Skeletal muscle tissue (tissue), 4 donors: ENCODE results near the gene STIM2. TPM values are rescaled to one million over a fixed set of nuclear protein-coding genes. Genes with fewer than 3 reads are reported as not detected.

Experiments
- H3K27ac ChIP-seq: one replicate; pipeline ENCODE4 v1.7.0; 2013; ENCODE audit warnings: mild to moderate bottlenecking, low read depth, low read length, inconsistent platforms
- H3K27me3 ChIP-seq, 3 donors: one replicate each; pipeline ENCODE4 v1.7.0; 2013; ENCODE audit warnings: low read length in 3 of 3; ENCODE audit not compliant: control insufficient read depth in 3 of 3, insufficient read depth in 3 of 3
- H3K36me3 ChIP-seq, 3 donors: one replicate each; pipeline ENCODE4 v1.7.0; 2013; ENCODE audit warnings: low read length in 3 of 3; ENCODE audit not compliant: control insufficient read depth in 3 of 3, insufficient read depth in 3 of 3
- H3K4me1 ChIP-seq, 3 donors: one replicate each; pipeline ENCODE4 v1.7.0; 2013; ENCODE audit warnings: low read length in 3 of 3, mild to moderate bottlenecking in 3 of 3; ENCODE audit not compliant: control insufficient read depth in 3 of 3, insufficient read depth in 3 of 3
- H3K4me3 ChIP-seq, 3 donors: one replicate each; pipeline ENCODE4 v1.7.0; 2013; ENCODE audit warnings: low read length in 3 of 3
- H3K9ac ChIP-seq, 3 donors: one replicate each; pipeline ENCODE4 v1.7.0; 2013; ENCODE audit warnings: low read length in 3 of 3, mild to moderate bottlenecking in 3 of 3, moderate library complexity in 2 of 3, low read depth in 1 of 3
- H3K9me3 ChIP-seq, 3 donors: one replicate each; pipeline ENCODE4 v1.7.0; 2013; ENCODE audit warnings: low read length in 3 of 3; ENCODE audit not compliant: control insufficient read depth in 3 of 3
- total RNA-seq: library from RNA; depleted of rRNA; stranded (reverse); fragments of >200 nt; gene quantifications from one replicate; pipeline ENCODE4 v1.2.3, GENCODE V29; 2014
- donor health status: Osteomylitis.

The STIM2 gene
- total RNA-seq, 1 donor from 2014 or later: 16.2 TPM

DNA sequence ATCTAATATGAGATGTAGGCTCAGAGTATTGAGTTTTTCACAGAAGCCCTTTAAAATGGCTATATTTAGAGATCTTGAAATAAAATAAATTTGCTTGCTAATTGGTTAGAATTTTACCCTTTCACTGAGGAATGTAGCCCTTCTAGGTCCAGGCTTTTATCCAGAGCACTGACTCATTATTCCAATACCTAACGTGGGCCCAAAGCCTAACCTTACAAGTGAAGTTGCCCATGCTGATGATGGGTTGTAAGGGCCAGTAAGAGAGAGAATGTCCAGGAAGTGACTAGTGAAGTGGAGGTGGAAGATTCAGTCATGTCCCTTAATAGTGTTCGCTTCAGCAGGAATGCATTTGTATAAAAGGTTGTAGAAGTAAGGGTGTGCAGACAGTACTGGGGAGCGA lies 155.9 kb downstream of the STIM2 start:
- H3K36me3 ChIP-seq: peaks cover 9 to 11% (median 10%) of the 10 kb centered on the region in 3 donors
- no peaks in the 10 kb centered on the region for H3K27me3 ChIP-seq
- H3K9me3 ChIP-seq: no peaks in the 10 kb centered on the region
- H3K4me3 ChIP-seq: no peak overlapping the region
- H3K27ac ChIP-seq: no peak overlapping the region
- H3K4me1 ChIP-seq: no peaks in the 10 kb centered on the region
- no peak overlapping the region for H3K9ac ChIP-seq

DNA sequence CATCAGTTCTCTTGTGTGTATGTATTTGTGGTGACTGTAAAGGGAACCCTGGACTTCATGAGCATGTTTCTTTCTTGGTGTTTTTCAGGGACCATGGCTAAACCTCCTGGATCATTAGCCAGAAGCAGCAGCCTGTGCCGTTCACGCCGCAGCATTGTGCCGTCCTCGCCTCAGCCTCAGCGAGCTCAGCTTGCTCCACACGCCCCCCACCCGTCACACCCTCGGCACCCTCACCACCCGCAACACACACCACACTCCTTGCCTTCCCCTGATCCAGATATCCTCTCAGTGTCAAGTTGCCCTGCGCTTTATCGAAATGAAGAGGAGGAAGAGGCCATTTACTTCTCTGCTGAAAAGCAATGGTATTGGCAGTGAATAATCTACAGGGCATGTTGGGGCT lies 157.0 kb downstream of the STIM2 start:
- Histone ChIP-seq H3K9ac (no peak overlapping the region), H3K27ac (no peak overlapping the region), H3K9me3 (no peaks in the 10 kb centered on the region), H3K27me3 (no peaks in the 10 kb centered on the region), H3K4me3 (no peak overlapping the region), H3K4me1 (no peaks in the 10 kb centered on the region), H3K36me3 (peaks cover 9 to 13% (median 12%) of the 10 kb centered on the region in 3 donors)

DNA sequence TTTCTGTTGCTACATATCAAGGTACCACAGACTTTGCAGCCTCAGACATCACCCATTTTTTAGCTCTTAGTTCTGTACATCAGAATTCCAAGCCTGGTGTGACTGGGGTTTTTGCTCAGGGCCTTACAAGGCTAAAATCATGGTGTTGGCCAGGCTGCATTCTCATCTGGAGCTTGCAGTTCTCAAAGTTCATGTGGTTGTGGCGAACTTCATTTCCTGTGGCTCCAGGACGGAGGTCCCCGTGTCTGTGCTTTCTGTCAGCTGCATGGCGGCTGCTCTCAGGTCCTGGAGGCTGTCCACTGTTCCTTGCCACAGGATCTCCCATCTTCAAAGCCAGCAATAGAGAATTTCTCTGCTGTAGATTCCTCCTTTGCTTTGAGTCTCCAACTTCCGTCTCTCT lies 157.4 kb downstream of the STIM2 start:
- H3K4me1 ChIP-seq: no peaks in the 10 kb centered on the region
- H3K9me3 ChIP-seq: no peaks in the 10 kb centered on the region
- H3K4me3 ChIP-seq: no peak overlapping the region
- H3K27ac ChIP-seq: no peak overlapping the region
- H3K36me3 ChIP-seq: peaks cover 9 to 18% (median 12%) of the 10 kb centered on the region in 3 donors
- no peaks in the 10 kb centered on the region for H3K27me3 ChIP-seq
- H3K9ac ChIP-seq: no peak overlapping the region

DNA sequence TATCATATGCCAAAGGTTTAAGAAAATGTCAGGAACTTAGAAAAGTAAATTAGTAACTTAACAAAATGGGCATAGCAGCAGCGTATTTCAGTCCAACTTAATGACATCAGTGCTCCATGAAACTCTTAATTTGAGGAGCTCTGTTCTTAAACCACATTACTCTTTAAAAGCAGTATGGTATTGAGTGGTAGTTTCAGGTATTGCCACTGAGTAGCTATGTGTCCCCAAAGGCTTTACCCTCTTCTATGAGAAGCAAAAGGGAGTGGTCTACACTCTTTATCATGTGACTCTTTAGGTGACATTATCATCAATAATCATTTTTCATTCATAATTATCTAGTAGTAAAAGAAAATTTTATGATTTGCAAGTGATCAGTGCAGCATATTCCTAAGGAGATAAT lies 158.3 kb downstream of the STIM2 start:
- H3K9me3 ChIP-seq: no peaks in the 10 kb centered on the region
- H3K27ac ChIP-seq: no peak overlapping the region
- no peak overlapping the region for H3K4me3 ChIP-seq

DNA sequence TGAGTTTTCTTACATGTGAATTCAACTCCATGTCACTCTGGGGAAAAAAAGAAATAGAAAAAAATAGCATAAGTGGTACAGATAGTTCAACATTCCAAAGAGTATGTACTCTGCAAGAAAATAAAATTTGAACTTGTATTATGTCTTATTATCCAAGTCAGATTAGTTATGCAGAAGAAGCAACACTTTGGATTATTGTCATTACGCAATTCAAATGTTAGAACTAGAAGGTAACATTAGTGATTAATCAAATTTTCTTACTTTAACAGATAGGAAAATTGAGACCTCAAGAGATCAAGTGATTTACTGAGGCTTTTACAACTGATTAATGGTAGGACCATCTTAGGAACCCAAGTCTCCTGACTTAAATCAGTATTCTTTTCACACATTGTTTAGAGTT lies 159.1 kb downstream of the STIM2 start:
- H3K9ac ChIP-seq: no peak overlapping the region
- peaks cover 9 to 18% (median 12%) of the 10 kb centered on the region in 3 donors for H3K36me3 ChIP-seq
- no peak overlapping the region for H3K27ac ChIP-seq
- H3K27me3 ChIP-seq: no peaks in the 10 kb centered on the region
- H3K4me1 ChIP-seq: no peaks in the 10 kb centered on the region
- H3K9me3 ChIP-seq: no peaks in the 10 kb centered on the region
- no peak overlapping the region for H3K4me3 ChIP-seq

More for the DNA sequence above, 158.3 kb downstream of the STIM2 start:
- Histone ChIP-seq H3K27me3 (no peaks in the 10 kb centered on the region), H3K36me3 (peaks cover 9 to 18% (median 12%) of the 10 kb centered on the region in 3 donors), H3K4me1 (no peaks in the 10 kb centered on the region), H3K9ac (no peak overlapping the region)

DNA sequence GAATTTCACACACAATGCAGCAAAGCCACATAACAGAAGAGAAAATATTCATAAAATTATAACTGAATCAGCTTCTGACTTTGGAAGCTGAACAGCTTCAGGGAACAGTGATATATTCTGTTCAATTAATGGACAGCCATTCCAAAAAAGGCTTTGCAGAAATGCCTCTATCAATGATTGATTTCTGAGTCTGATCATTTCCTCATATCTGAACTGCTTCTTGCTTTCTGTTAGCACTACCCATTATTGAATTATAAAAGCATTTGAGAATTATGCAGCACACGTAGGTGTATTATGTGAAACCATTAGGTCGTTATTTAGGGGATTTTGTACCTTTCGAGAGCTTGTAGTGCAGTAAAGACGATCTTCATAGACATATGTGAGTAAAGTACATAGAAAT lies 159.6 kb downstream of the STIM2 start:
- Histone ChIP-seq H3K4me3 (no peak overlapping the region), H3K4me1 (no peaks in the 10 kb centered on the region), H3K36me3 (peaks cover 9 to 18% (median 12%) of the 10 kb centered on the region in 3 donors), H3K27ac (no peak overlapping the region), H3K27me3 (no peaks in the 10 kb centered on the region), H3K9ac (no peak overlapping the region), H3K9me3 (no peaks in the 10 kb centered on the region)

DNA sequence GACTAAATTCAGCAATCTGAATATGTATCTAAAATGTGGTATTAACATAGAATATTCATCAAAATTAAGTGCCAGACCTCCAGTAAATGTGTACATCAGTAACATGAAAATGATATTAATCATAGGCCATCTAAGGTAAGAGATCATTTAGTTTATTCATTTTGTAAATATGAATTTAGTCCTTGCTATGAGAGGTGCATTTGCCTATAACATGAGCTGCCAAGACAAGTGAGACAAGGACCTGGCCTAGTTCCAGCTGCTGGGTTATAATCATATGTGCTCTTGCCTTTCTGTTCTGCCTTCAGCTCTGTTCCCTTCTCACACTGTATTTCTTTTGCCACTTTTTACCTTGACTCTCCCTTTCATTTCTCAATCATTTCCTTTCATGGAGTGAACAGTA lies 160.0 kb downstream of the STIM2 start:
- Histone ChIP-seq H3K27me3 (no peaks in the 10 kb centered on the region), H3K9ac (no peak overlapping the region), H3K36me3 (peaks cover 9 to 18% (median 12%) of the 10 kb centered on the region in 3 donors), H3K4me1 (no peaks in the 10 kb centered on the region), H3K4me3 (no peak overlapping the region), H3K27ac (no peak overlapping the region), H3K9me3 (no peaks in the 10 kb centered on the region)

DNA sequence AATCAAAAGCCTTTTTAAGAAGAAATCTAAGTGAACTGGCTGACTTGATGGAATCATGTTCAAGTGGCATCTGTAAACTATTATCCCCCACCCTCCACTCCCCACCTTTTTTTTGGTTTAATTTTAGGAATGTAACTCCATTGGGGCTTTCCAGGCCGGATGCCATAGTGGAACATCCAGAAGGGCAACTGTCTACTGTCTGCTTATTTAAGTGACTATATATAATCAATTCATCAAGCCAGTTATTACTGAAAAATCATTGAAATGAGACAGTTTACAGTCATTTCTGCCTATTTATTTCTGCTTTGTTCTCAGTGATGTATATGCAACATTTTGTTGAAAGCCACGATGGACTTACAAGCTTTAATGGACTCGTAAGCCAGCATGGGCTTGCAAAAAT lies 162.3 kb downstream of the STIM2 start:
- H3K9ac ChIP-seq: no peak overlapping the region
- H3K36me3 ChIP-seq: peaks cover 9 to 14% (median 11%) of the 10 kb centered on the region in 3 donors
- H3K9me3 ChIP-seq: no peaks in the 10 kb centered on the region
- no peaks in the 10 kb centered on the region for H3K27me3 ChIP-seq
- no peaks in the 10 kb centered on the region for H3K4me1 ChIP-seq
- H3K27ac ChIP-seq: no peak overlapping the region
- no peak overlapping the region for H3K4me3 ChIP-seq

DNA sequence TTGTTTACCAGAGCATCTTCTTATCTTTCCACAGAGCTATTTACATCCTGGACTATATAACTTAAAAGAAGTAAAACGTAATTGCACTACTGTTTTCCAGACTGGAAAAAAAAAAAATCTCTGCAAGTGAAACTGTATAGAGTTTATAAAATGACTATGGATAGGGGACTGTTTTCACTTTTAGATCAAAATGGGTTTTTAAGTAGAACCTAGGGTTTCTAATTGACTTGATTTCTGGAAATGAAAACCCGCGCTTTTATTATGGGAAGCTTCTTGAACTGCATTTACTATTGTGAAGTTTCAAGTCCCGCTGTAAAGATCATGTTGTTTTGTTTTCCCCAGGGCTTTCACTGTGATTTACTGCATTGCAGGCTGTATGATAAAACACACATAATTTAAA lies 162.7 kb downstream of the STIM2 start:
- Histone ChIP-seq H3K9me3 (no peaks in the 10 kb centered on the region), H3K9ac (no peak overlapping the region), H3K4me3 (no peak overlapping the region), H3K36me3 (peaks cover 5 to 10% (median 7%) of the 10 kb centered on the region in 3 donors), H3K27ac (no peak overlapping the region), H3K4me1 (no peaks in the 10 kb centered on the region), H3K27me3 (no peaks in the 10 kb centered on the region)

DNA sequence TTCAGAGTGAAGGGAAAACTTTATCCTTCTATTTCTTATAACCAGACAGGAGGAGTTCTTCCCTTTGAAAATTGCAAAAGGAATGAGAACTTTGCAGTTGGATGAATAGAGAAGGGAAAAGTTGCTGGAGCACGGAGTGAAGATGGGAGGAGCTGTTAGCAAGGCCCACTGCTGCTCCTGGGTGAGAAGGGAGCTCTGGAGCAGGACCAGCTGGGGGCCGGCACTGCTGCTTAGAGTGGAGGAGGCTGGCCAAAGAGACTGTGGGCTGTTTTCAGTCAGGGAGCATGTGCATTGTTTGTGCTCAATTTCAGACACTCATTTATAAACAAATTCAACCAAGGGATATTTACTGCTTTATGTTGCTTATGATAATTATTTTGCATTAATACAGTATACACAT lies 164.2 kb downstream of the STIM2 start:
- Histone ChIP-seq H3K9ac (no peak overlapping the region), H3K4me3 (no peak overlapping the region), H3K27ac (no peak overlapping the region), H3K4me1 (no peaks in the 10 kb centered on the region), H3K27me3 (no peaks in the 10 kb centered on the region), H3K9me3 (no peaks in the 10 kb centered on the region), H3K36me3 (peaks cover 5 to 8% (median 6%) of the 10 kb centered on the region in 3 donors)

DNA sequence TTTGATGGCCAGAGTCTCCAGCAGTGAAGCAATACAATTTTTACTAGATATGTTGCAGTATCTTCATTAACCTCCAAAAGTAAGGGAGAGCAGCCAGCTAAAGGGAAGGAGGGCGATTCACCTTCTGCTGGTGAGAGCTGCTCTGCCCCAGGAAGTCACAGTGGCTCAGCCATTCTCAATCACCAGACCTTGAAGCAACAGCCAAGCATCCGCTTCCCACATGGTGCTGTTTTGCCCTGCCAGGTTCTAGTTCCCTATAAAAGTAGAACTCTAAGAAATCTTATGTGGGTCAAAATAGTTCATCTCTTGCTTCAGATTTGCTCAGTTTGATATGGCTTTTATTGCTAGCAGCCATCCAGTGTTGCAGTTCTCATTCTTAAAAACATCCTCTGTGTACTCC lies 166.8 kb downstream of the STIM2 start:
- no peaks in the 10 kb centered on the region for H3K4me1 ChIP-seq
- no peaks in the 10 kb centered on the region for H3K9me3 ChIP-seq
- H3K36me3 ChIP-seq: peaks cover 0 to 7% (median 0%) of the 10 kb centered on the region in 3 donors
- no peaks in the 10 kb centered on the region for H3K27me3 ChIP-seq
- H3K4me3 ChIP-seq: no peak overlapping the region
- H3K9ac ChIP-seq: no peak overlapping the region
- no peak overlapping the region for H3K27ac ChIP-seq
